ENCODE data around the gene SRGAP3. TPM values are rescaled to one million over a fixed set of nuclear protein-coding genes. Genes with fewer than 3 reads are reported as not detected.
A peak's percentile ranks its signal among the peaks of the same experiment; 100 is the strongest.

Gene SRGAP3
- total and polyA plus RNA-seq, 2 donors (not counting 1 experiment from before 2014, with no cell fraction given), result 0.92 to 12.4 TPM

DNA sequence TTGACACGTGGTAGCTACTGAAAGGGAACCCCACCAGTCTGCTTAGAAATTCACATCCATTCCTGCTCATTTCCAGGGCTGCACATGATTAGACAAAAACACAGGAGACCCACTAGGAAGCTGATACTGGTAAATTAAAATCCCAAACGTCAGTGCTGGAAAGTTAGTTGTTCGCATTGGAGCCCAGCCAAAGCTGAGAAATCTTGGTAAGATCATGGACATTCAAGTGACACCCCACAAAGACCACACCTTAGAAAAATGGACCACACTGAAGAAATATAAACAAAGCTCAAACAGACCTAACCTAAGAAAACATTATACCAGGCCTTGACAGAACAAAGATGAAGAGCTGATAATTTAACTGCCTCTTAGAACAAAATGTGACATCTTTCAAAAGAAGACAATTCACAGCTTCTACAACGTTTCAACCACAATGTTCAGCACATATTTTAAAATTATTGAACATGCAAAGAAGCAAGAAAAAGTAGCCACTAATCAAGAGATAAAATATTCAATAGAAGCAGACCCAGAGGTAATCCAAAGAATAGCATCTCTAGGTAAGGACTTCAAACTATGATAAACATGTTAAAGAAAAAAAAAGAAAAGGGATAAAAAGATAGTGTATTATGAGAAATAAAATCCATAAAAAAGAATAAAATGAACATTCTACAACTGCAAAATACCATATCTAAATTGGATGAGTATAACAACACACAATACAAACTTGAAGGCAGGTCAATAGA lies 306.5 kb downstream of the SRGAP3 start:
- Histone ChIP-seq H3K9me3 (ENCODE audit: control insufficient read depth, insufficient read depth, low read depth, low read length) (no peaks in the 10 kb centered on the region), H3K36me3 (ENCODE audit: control insufficient read depth, insufficient read depth, low read length) (peaks cover 2% of the 10 kb centered on the region), H4K20me1 (ENCODE audit: control insufficient read depth, extremely low read depth, insufficient read depth, low read length) (no peaks in the 10 kb centered on the region), H3K27ac (ENCODE audit: insufficient read depth, low read length) (no peak overlapping the region), H3K9ac (ENCODE audit: insufficient read depth, low read length) (no peak overlapping the region), H3K27me3 (ENCODE audit: control insufficient read depth, insufficient read depth, low read length) (no peaks in the 10 kb centered on the region), H3K4me1 (ENCODE audit: control insufficient read depth, extremely low read depth, insufficient read depth, low read length) (peaks cover 2% of the 10 kb centered on the region), H3K79me2 (ENCODE audit: control insufficient read depth, insufficient read depth, low read length) (no peaks in the 10 kb centered on the region), H3K4me3 (replicated peaks in 1 of 4; ENCODE audit: control extremely low read depth in 1 of 4, insufficient read depth in 1 of 4, low read depth in 3 of 4, low read length in 4 of 4) (no peak overlapping the region), H3K4me2 (ENCODE audit: extremely low read depth, insufficient read depth, low read length) (no peak overlapping the region), H2AFZ (ENCODE audit: low read length) (no peak overlapping the region)
- DNase-seq (ENCODE audit: low read depth in 2 of 2), result no peak
- TF ChIP-seq, protein P1, sequence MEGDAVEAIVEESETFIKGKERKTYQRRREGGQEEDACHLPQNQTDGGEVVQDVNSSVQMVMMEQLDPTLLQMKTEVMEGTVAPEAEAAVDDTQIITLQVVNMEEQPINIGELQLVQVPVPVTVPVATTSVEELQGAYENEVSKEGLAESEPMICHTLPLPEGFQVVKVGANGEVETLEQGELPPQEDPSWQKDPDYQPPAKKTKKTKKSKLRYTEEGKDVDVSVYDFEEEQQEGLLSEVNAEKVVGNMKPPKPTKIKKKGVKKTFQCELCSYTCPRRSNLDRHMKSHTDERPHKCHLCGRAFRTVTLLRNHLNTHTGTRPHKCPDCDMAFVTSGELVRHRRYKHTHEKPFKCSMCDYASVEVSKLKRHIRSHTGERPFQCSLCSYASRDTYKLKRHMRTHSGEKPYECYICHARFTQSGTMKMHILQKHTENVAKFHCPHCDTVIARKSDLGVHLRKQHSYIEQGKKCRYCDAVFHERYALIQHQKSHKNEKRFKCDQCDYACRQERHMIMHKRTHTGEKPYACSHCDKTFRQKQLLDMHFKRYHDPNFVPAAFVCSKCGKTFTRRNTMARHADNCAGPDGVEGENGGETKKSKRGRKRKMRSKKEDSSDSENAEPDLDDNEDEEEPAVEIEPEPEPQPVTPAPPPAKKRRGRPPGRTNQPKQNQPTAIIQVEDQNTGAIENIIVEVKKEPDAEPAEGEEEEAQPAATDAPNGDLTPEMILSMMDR (conservative IDR thresholded peaks at IDR 0.05 in 1 of 2, IDR thresholded peaks at IDR 0.05 in 1 of 2; ENCODE audit: low read depth in 1 of 2, low read length in 2 of 2), result no peak
- no peak for TF ChIP-seq EZH2 (IDR thresholded peaks at IDR 0.05; ENCODE audit: low read length, missing control alignments)

- Histone ChIP-seq H4K20me1 (ENCODE audit: control insufficient read depth, extremely low read depth, insufficient read depth, low read length) (no peaks in the 10 kb centered on the region), H3K79me2 (ENCODE audit: control insufficient read depth, insufficient read depth, low read length) (no peaks in the 10 kb centered on the region), H3K27me3 (ENCODE audit: control insufficient read depth, insufficient read depth, low read length) (no peaks in the 10 kb centered on the region), H3K9ac (ENCODE audit: insufficient read depth, low read length) (no peak overlapping the region), H2AFZ (ENCODE audit: low read length) (no peak overlapping the region), H3K4me2 (ENCODE audit: extremely low read depth, insufficient read depth, low read length) (no peak overlapping the region), H3K27ac (ENCODE audit: insufficient read depth, low read length) (no peak overlapping the region), H3K36me3 (ENCODE audit: control insufficient read depth, insufficient read depth, low read length) (peaks cover 2% of the 10 kb centered on the region), H3K9me3 (ENCODE audit: control insufficient read depth, insufficient read depth, low read depth, low read length) (no peaks in the 10 kb centered on the region), H3K4me3 (replicated peaks in 1 of 4; ENCODE audit: control extremely low read depth in 1 of 4, insufficient read depth in 1 of 4, low read depth in 3 of 4, low read length in 4 of 4) (no peak overlapping the region), H3K4me1 (ENCODE audit: control insufficient read depth, extremely low read depth, insufficient read depth, low read length) (peaks cover 2% of the 10 kb centered on the region)
- no peak for TF ChIP-seq EZH2 (IDR thresholded peaks at IDR 0.05; ENCODE audit: low read length, missing control alignments)
- TF ChIP-seq, protein P1 (conservative IDR thresholded peaks at IDR 0.05 in 1 of 2, IDR thresholded peaks at IDR 0.05 in 1 of 2; ENCODE audit: low read depth in 1 of 2, low read length in 2 of 2), result no peak
- DNase-seq (ENCODE audit: low read depth in 2 of 2), result no peak
These were observed 307.3 kb downstream of the SRGAP3 start for GRCh38 chr3:8942115-8942514.

DNA sequence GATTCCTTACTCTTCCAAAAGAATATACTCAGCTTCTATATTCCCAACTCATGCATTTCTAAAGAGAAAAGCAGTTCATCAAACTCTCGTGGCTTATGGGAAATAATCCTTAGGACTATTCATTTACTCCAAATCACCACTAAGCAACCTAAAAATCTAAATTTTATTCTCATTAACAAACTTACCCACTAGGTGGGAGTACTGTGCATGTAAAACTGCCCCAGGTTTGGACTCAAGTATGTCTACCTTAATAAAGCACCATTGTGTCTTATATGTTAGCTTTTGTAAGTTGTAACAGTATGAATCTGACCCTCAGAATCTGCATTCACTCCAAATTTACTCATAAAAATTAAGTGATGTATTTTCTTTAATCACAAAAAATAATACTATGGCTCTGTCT lies 311.4 kb downstream of the SRGAP3 start:
- peak overlapping the region; percentile 21 for H3K4me2 ChIP-seq (ENCODE audit: extremely low read depth, insufficient read depth, low read length)
- peak overlapping the region; percentile 69 for H3K27ac ChIP-seq (ENCODE audit: insufficient read depth, low read length)
- peaks cover 2% of the 10 kb centered on the region for H3K36me3 ChIP-seq (ENCODE audit: control insufficient read depth, insufficient read depth, low read length)

More for the DNA sequence above, 311.4 kb downstream of the SRGAP3 start:
- Histone ChIP-seq H3K4me3 (replicated peaks in 1 of 4; ENCODE audit: control extremely low read depth in 1 of 4, insufficient read depth in 1 of 4, low read depth in 3 of 4, low read length in 4 of 4) (no peak overlapping the region), H3K4me1 (ENCODE audit: control insufficient read depth, extremely low read depth, insufficient read depth, low read length) (peaks cover 7% of the 10 kb centered on the region), H3K9ac (ENCODE audit: insufficient read depth, low read length) (no peak overlapping the region), H3K9me3 (ENCODE audit: control insufficient read depth, insufficient read depth, low read depth, low read length) (no peaks in the 10 kb centered on the region), H3K79me2 (ENCODE audit: control insufficient read depth, insufficient read depth, low read length) (no peaks in the 10 kb centered on the region), H4K20me1 (ENCODE audit: control insufficient read depth, extremely low read depth, insufficient read depth, low read length) (no peaks in the 10 kb centered on the region), H2AFZ (ENCODE audit: low read length) (no peak overlapping the region), H3K27me3 (ENCODE audit: control insufficient read depth, insufficient read depth, low read length) (no peaks in the 10 kb centered on the region)
- DNase-seq (ENCODE audit: low read depth in 2 of 2), result peak; percentile 42 to 57
- TF ChIP-seq, protein P1 (conservative IDR thresholded peaks at IDR 0.05 in 1 of 2, IDR thresholded peaks at IDR 0.05 in 1 of 2; ENCODE audit: low read depth in 1 of 2, low read length in 2 of 2), result peak; percentile 28 to 52
- no peak for TF ChIP-seq EZH2 (IDR thresholded peaks at IDR 0.05; ENCODE audit: low read length, missing control alignments)
